ENCODE results near the gene PAN2.
"Not testable (repeated sequence)": the region's sequence is repeated elsewhere in the genome, so short reads cannot be mapped to it uniquely, and the experiment has no call there.

PAN2 gene

GRCh38 chr12:56333679-56334489 is at the start of gene PAN2:
Gene PAN2 (minus strand): TSS chr12:56334000. CDS start chr12:56333094, 906 bp downstream.
- peak; percentile 87 for DNase-seq

- no peak for DNase-seq
These were observed 48.8 kb upstream of the PAN2 start for GRCh38 chr12:56382611-56383010.

GRCh38 chr12:56377989-56378316 is 44.2 kb upstream of the PAN2 start:
- DNase-seq: no peak

GRCh38 chr12:56377310-56377988 is 43.6 kb upstream of the PAN2 start:
- DNase-seq: no peak

- no peak for DNase-seq
These were observed 42.0 kb upstream of the PAN2 start for GRCh38 chr12:56375598-56376434.

- no peak for DNase-seq
These were observed 41.2 kb upstream of the PAN2 start for GRCh38 chr12:56374726-56375597.

- no peak for DNase-seq
These were observed 39.7 kb upstream of the PAN2 start for GRCh38 chr12:56373515-56373914.

GRCh38 chr12:56366948-56367347 is 33.1 kb upstream of the PAN2 start:
- no peak for DNase-seq

- no peak for DNase-seq
These were observed 28.6 kb upstream of the PAN2 start, which contains the start of gene APOF for GRCh38 chr12:56362130-56363059. Gene APOF (minus strand): TSS chr12:56362857. CDS start chr12:56362745, 112 bp downstream.

- no peak for DNase-seq
These were observed 27.8 kb upstream of the PAN2 start for GRCh38 chr12:56361487-56362129.

- DNase-seq: peak; percentile 97
These were observed 26.3 kb upstream of the PAN2 start, which contains the start of gene STAT2 for GRCh38 chr12:56359851-56360767. Gene STAT2 (minus strand): TSS chr12:56360107. CDS start chr12:56356571, 3,536 bp downstream.

GRCh38 chr12:56358836-56359532 is 25.2 kb upstream of the PAN2 start:
- no peak for DNase-seq

- no peak for DNase-seq
These were observed 17.5 kb upstream of the PAN2 start for GRCh38 chr12:56351325-56351724.

GRCh38 chr12:56350662-56351061 is 16.9 kb upstream of the PAN2 start:
- no peak for DNase-seq

- DNase-seq: no peak
These were observed 15.0 kb upstream of the PAN2 start for GRCh38 chr12:56348776-56349175.

GRCh38 chr12:56347255-56347654 is 13.5 kb upstream of the PAN2 start:
- not testable (repeated sequence) for DNase-seq

GRCh38 chr12:56346675-56347074 is 12.9 kb upstream of the PAN2 start:
- no peak for DNase-seq

GRCh38 chr12:56342290-56342689 is 8.5 kb upstream of the PAN2 start:
- DNase-seq: not testable (repeated sequence)

GRCh38 chr12:56341616-56342015 is 7.8 kb upstream of the PAN2 start:
- DNase-seq: no peak

All from activated T-cell treated with anti-CD3 and anti-CD28 coated beads for 4 hours (primary cell).